IPS-15b (cell line): Measurements from ENCODE around the gene HIGD1C.
"Not testable (repeated sequence)": the region's sequence is repeated elsewhere in the genome, so short reads cannot be mapped to it uniquely, and the experiment has no call there.

Experiments
- H3K27me3 ChIP-seq: one replicate; pipeline ENCODE4 v1.6.1; 2013; ENCODE audit warnings: low read length; ENCODE audit not compliant: control insufficient read depth, insufficient read depth
- H3K36me3 ChIP-seq: one replicate; pipeline ENCODE4 v1.6.1; 2013; ENCODE audit warnings: low read length; ENCODE audit not compliant: control insufficient read depth, insufficient read depth
- H3K4me1 ChIP-seq: one replicate; pipeline ENCODE4 v1.6.1; 2013; ENCODE audit warnings: mild to moderate bottlenecking, low read length; ENCODE audit not compliant: control insufficient read depth, insufficient read depth
- H3K4me3 ChIP-seq: one replicate; pipeline ENCODE4 v1.5.1; 2013; ENCODE audit warnings: low read depth, low read length
- H3K9ac ChIP-seq: one replicate; pipeline ENCODE4 v1.6.1; 2013; ENCODE audit warnings: low read depth, mild to moderate bottlenecking, low read length
- H3K9me3 ChIP-seq: one replicate; pipeline ENCODE4 v1.6.1; 2013; ENCODE audit warnings: mild to moderate bottlenecking, low read length; ENCODE audit not compliant: control insufficient read depth, insufficient read depth

The HIGD1C gene

GRCh38 chr12:50952510-50952909 lies at the start of gene HIGD1C:
Gene HIGD1C, plus strand, starts transcription at chr12:50952544. Its CDS starts 1,455 bp downstream, at chr12:50953999.
- no peaks in the 10 kb centered on the region for H3K9me3 ChIP-seq
- no peaks in the 10 kb centered on the region for H3K27me3 ChIP-seq
- H3K9ac ChIP-seq: no peak within 1 kb of the TSS
- H3K36me3 ChIP-seq: no peaks in the 10 kb centered on the region
- no peak within 1 kb of the TSS for H3K4me3 ChIP-seq
- no peaks in the 10 kb centered on the region for H3K4me1 ChIP-seq

GRCh38 chr12:50908479-50908878 lies 43.9 kb upstream of the HIGD1C start:
- H3K27me3 ChIP-seq, H3K9ac ChIP-seq, H3K9me3 ChIP-seq, H3K4me3 ChIP-seq, H3K4me1 ChIP-seq, H3K36me3 ChIP-seq: not testable (repeated sequence)

DNA sequence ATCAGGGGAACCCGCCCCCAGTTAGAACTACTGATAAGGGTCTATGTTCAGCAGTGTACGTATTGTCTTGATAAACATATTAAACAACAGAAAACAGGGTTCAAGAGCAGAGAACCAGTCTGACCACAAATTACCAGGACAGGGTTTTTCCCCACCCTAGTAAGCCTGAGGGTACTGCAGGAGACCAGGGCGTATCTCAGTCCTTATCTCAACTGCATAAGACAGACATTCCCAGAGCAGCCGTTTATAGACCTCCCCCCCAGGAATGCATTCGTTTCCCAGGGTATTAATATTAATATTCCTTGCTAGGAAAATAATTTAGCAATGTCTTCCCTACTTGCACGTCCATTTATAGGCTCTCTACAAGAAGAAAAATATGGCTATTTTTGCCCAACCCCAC lies 40.0 kb upstream of the HIGD1C start:
- not testable (repeated sequence) for H3K4me3 ChIP-seq, H3K36me3 ChIP-seq, H3K9ac ChIP-seq, H3K27me3 ChIP-seq, H3K4me1 ChIP-seq
- H3K9me3 ChIP-seq: peaks cover 17% of the 10 kb centered on the region

- Histone ChIP-seq H3K36me3 (no peaks in the 10 kb centered on the region), H3K4me1 (no peaks in the 10 kb centered on the region), H3K9me3 (peaks cover 17% of the 10 kb centered on the region), H3K27me3 (no peaks in the 10 kb centered on the region), H3K4me3 (no peak overlapping the region), H3K9ac (no peak overlapping the region)
Measured at GRCh38 chr12:50913224-50913623, 39.1 kb upstream of the HIGD1C start.

DNA sequence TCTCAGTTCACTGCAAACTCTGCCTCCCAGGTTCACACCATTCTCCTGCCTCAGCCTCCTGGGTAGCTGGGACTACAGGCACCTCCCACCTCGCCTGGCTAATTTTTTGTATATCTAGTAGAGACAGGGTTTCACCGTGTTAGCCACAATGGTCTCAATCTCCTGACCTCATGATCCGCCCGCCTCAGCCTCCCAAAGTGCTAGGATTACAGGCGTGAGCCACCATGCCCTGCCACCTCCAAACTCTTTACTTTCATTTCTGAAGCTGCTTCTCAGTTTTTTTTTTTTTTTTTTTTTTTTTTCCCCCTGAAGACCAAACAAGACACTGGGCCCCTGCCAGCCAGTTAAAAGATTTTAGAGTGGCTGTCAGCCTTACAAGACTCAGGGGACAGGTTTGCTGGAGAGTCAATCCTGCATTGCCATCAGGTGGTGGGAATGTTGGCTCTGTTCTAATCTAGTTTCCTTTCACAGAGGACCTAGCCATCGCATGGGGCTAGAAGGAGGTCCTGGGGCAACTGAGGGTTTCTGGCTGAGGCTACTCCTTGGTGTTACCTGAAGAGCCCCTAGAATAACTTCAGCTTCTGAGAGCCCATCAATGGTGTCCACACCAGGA lies 37.4 kb upstream of the HIGD1C start:
- no peaks in the 10 kb centered on the region for H3K4me1 ChIP-seq
- no peaks in the 10 kb centered on the region for H3K27me3 ChIP-seq
- H3K9ac ChIP-seq: no peak overlapping the region
- H3K9me3 ChIP-seq: peaks cover 17% of the 10 kb centered on the region
- no peaks in the 10 kb centered on the region for H3K36me3 ChIP-seq
- H3K4me3 ChIP-seq: no peak overlapping the region

- H3K9me3 ChIP-seq: peaks cover 17% of the 10 kb centered on the region
- H3K4me3 ChIP-seq: no peak overlapping the region
- H3K9ac ChIP-seq: no peak overlapping the region
- no peaks in the 10 kb centered on the region for H3K27me3 ChIP-seq
- H3K36me3 ChIP-seq: no peaks in the 10 kb centered on the region
- H3K4me1 ChIP-seq: no peaks in the 10 kb centered on the region
Measured at GRCh38 chr12:50916292-50916691, 36.1 kb upstream of the HIGD1C start.

DNA sequence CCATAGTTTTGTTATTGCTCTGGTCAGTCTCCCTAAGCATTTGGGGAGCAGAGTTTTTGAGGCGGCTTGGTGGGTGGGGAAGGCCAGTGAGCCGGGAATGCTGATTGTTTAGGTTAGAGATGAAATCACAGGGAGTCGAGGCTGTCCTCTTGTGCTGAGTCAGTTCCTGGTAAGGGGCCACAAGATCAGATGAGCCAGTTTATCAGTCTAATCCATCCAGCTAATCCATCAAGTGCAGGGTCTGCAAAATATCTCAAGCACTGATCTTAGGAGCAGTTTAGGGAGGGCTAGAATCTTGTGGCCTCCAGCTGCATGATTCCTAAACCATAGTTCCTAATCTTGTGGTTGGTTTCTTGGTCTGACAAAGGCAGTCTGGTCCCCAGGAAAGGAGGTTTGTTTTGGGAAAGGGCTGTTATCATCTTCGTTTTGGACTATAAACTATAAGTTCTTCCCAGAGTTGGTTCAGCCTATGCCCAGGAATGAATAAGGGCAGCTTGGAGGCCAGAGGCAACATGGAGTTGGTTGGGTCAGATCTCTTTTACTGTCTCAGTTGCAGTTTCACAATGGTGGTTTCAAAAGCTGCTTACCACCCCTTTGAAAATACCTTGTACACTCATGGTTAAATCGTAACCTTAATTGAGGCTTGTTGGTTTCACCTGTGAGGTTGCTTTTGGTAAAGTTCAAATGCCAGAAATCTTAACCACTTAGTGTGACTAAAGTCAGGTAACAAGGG lies 33.6 kb upstream of the HIGD1C start:
- H3K4me1 ChIP-seq: peaks cover 15% of the 10 kb centered on the region
- peaks cover 7% of the 10 kb centered on the region for H3K9me3 ChIP-seq
- no peaks in the 10 kb centered on the region for H3K36me3 ChIP-seq
- H3K4me3 ChIP-seq: no peak overlapping the region
- H3K27me3 ChIP-seq: no peaks in the 10 kb centered on the region
- H3K9ac ChIP-seq: no peak overlapping the region

- Histone ChIP-seq H3K27me3 (no peaks in the 10 kb centered on the region), H3K4me1 (peaks cover 24% of the 10 kb centered on the region), H3K36me3 (no peaks in the 10 kb centered on the region), H3K4me3 (no peak overlapping the region), H3K9ac (no peak overlapping the region), H3K9me3 (no peaks in the 10 kb centered on the region)
Measured at GRCh38 chr12:50922820-50923219, 29.5 kb upstream of the HIGD1C start.

- H3K27me3 ChIP-seq: no peaks in the 10 kb centered on the region
- H3K4me3 ChIP-seq: no peak overlapping the region
- no peaks in the 10 kb centered on the region for H3K36me3 ChIP-seq
- no peak overlapping the region for H3K9ac ChIP-seq
- H3K9me3 ChIP-seq: no peaks in the 10 kb centered on the region
- peaks cover 26% of the 10 kb centered on the region for H3K4me1 ChIP-seq
Measured at GRCh38 chr12:50923361-50924130, 28.8 kb upstream of the HIGD1C start.

DNA sequence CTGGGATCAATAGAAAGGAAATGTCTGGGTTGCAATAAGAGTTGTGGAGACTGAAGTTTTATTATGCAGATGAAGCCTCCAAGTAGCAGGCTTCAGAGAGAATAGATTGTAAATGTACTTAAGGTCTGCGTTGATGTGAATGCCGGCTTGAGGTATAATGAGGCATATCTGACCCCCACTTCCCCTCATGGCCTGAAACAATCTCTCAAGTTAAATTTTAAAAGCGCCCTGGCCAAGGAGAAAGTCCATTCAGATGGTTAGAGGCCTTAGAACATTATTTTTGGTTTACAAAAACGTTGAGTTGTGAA lies 28.3 kb upstream of the HIGD1C start:
- no peak overlapping the region for H3K9ac ChIP-seq
- peaks cover 26% of the 10 kb centered on the region for H3K4me1 ChIP-seq
- H3K27me3 ChIP-seq: no peaks in the 10 kb centered on the region
- H3K36me3 ChIP-seq: no peaks in the 10 kb centered on the region
- peak overlapping the region; percentile 33 for H3K4me3 ChIP-seq
- H3K9me3 ChIP-seq: no peaks in the 10 kb centered on the region

DNA sequence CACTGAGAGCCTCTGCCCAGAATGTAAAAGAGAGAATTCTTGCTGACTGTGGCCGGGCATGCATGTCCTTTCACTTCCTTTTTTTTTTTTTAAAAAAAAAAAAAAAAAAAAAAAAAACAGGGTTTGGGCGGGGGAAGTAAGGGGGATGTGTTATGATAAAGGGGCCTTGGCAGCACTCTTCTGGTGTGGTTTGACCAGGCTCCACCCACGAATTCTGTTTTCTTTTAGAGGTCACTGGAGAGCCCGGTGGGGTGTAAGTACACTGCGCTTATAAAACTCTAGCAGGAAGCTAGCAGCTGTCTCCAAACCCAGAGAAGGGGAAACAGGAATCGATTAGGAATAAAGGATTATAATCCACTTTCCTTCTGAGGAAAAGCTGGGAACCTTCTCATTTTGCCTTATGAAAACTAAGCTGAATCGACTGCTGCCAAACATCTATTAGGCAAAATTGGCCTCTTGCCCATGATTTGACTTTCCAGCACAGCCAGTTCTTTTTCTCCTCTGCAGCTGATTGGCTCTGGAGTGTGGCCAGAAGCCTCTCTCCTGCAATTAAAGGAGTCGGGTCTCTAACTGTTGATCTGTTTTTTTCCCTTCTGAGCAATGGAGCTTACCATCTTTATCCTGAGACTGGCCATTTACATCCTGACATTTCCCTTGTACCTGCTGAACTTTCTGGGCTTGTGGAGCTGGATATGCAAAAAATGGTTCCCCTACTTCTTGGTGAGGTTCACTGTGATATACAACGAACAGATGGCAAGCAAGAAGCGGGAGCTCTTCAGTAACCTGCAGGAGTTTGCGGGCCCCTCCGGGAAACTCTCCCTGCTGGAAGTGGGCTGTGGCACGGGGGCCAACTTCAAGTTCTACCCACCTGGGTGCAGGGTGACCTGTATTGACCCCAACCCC lies 27.7 kb upstream of the HIGD1C start:
- Histone ChIP-seq H3K9ac (no peak overlapping the region), H3K36me3 (no peaks in the 10 kb centered on the region), H3K4me1 (peaks cover 26% of the 10 kb centered on the region)

More for the DNA sequence above, 27.7 kb upstream of the HIGD1C start:
- Histone ChIP-seq H3K27me3 (no peaks in the 10 kb centered on the region), H3K9me3 (no peaks in the 10 kb centered on the region), H3K4me3 (peak overlapping the region; percentile 49)
